HL-60 (cell line): ENCODE measurements around the gene DNAH10.

ENCODE experiments used
- DNase-seq, 2 experiments: peaks; one replicate each; pipeline ENCODE4 v3.0.0-alpha.2; 2010 to 2020; ENCODE audit warnings: low read depth in 1 of 2, low spot score in 1 of 2
- H3K27ac ChIP-seq: fragments of 250-450 bp; sonication (Bioruptor Pico); replicated peaks from 2 replicates; pipeline ENCODE4 v1.5.1; 2020; ENCODE audit warnings: mild to moderate bottlenecking, moderate library complexity
- H3K27me3 ChIP-seq: fragments of 250-450 bp; sonication (Bioruptor Pico); 2 replicates; pipeline ENCODE4 v1.5.1; 2021; ENCODE audit warnings: mild to moderate bottlenecking, moderate library complexity; ENCODE audit not compliant: insufficient read depth, poor library complexity, severe bottlenecking
- H3K4me3 ChIP-seq: replicated peaks from 2 replicates; pipeline ENCODE4 v1.5.1; 2011; ENCODE audit warnings: mild to moderate bottlenecking, control low read depth, low read length; ENCODE audit not compliant: insufficient read depth
- CTCF ChIP-seq: IDR thresholded peaks from one replicate; pipeline ENCODE4 v1.5.1; 2011; ENCODE audit warnings: low read length, control low read depth, inconsistent platforms; ENCODE audit not compliant: insufficient read depth
- GABPA ChIP-seq: IDR thresholded peaks from 2 replicates; pipeline ENCODE4 v1.6.1; 2012; ENCODE audit warnings: low read depth
- POLR2AphosphoS5 ChIP-seq: IDR thresholded peaks from 2 replicates; pipeline ENCODE4 v1.6.1; 2012; ENCODE audit warnings: low read depth
- REST ChIP-seq: IDR thresholded peaks from 2 replicates; pipeline ENCODE4 v1.6.1; 2012; ENCODE audit warnings: low read depth; ENCODE audit not compliant: insufficient replicate concordance
- SPI1 ChIP-seq: IDR thresholded peaks from 2 replicates; pipeline ENCODE4 v1.6.1; 2012; ENCODE audit warnings: low read depth, mild to moderate bottlenecking, borderline replicate concordance

The DNAH10 gene

GRCh38 chr12:123912415-123913380, 150.6 kb downstream of the DNAH10 start:
- Histone ChIP-seq H3K27me3 (no peaks in the 10 kb centered on the region), H3K4me3 (no peak overlapping the region), H3K27ac (no peak overlapping the region)
- TF ChIP-seq REST (no peak), POLR2AphosphoS5 (no peak), CTCF (no peak), GABPA (no peak), SPI1 (no peak)
- no peak for DNase-seq

- Histone ChIP-seq H3K27ac (no peak overlapping the region), H3K4me3 (no peak overlapping the region)
- no peak for TF ChIP-seq GABPA
Observed at GRCh38 chr12:123914726-123915333, 152.7 kb downstream of the DNAH10 start.

GRCh38 chr12:123916729-123917128, 154.6 kb downstream of the DNAH10 start:
- TF ChIP-seq REST: no peak
- no peak for TF ChIP-seq POLR2AphosphoS5
- no peak for TF ChIP-seq CTCF
- no peak for TF ChIP-seq GABPA
- no peak for TF ChIP-seq SPI1
- no peak for DNase-seq

More at GRCh38 chr12:123914726-123915333, 152.7 kb downstream of the DNAH10 start:
- H3K27me3 ChIP-seq: no peaks in the 10 kb centered on the region
- DNase-seq: no peak

GRCh38 chr12:123917337-123917850, 155.3 kb downstream of the DNAH10 start:
- Histone ChIP-seq H3K27me3 (no peaks in the 10 kb centered on the region), H3K4me3 (no peak overlapping the region), H3K27ac (no peak overlapping the region)
- no peak for TF ChIP-seq GABPA
- DNase-seq: no peak

More at GRCh38 chr12:123916729-123917128, 154.6 kb downstream of the DNAH10 start:
- Histone ChIP-seq H3K4me3 (no peak overlapping the region), H3K27ac (no peak overlapping the region), H3K27me3 (no peaks in the 10 kb centered on the region)
